ENCODE measurements around the gene ERCC1.

GRCh38 chr19:45364696-45365095, 59.0 kb downstream of the ERCC1 start:
- TF ChIP-seq CTCF (IDR thresholded peaks at IDR 0.05), result no peak
- TF ChIP-seq GRHL2 (CRISPR knock-in tag; IDR thresholded peaks at IDR 0.05; ENCODE audit: insufficient replicate concordance, severe bottlenecking), result no peak
- TF ChIP-seq SP1 (CRISPR knock-in tag; conservative IDR thresholded peaks at IDR 0.05), result no peak

All from WTC11 (cell line).